M059J (cell line): ENCODE measurements around the gene EGFL7. TPM values are rescaled to one million over a fixed set of nuclear protein-coding genes. Genes with fewer than 3 reads are reported as not detected.

Source experiments
- DNase-seq: peaks from one replicate; pipeline ENCODE4 v3.0.0-alpha.2; 2012; ENCODE audit warnings: low read depth
- total RNA-seq: library from RNA; depleted of rRNA; stranded (reverse); fragments of >200 nt; shearing (Covaris generic); gene quantifications from 2 replicates; pipeline ENCODE4 v1.2.3, GENCODE V29; 2014

EGFL7 gene
- total RNA-seq, 1 experiment from 2014 or later: 20.9 TPM

GRCh38 chr9:136644343-136644592 lies 18.4 kb upstream of the EGFL7 start:
- DNase-seq: peak; percentile 73

DNA sequence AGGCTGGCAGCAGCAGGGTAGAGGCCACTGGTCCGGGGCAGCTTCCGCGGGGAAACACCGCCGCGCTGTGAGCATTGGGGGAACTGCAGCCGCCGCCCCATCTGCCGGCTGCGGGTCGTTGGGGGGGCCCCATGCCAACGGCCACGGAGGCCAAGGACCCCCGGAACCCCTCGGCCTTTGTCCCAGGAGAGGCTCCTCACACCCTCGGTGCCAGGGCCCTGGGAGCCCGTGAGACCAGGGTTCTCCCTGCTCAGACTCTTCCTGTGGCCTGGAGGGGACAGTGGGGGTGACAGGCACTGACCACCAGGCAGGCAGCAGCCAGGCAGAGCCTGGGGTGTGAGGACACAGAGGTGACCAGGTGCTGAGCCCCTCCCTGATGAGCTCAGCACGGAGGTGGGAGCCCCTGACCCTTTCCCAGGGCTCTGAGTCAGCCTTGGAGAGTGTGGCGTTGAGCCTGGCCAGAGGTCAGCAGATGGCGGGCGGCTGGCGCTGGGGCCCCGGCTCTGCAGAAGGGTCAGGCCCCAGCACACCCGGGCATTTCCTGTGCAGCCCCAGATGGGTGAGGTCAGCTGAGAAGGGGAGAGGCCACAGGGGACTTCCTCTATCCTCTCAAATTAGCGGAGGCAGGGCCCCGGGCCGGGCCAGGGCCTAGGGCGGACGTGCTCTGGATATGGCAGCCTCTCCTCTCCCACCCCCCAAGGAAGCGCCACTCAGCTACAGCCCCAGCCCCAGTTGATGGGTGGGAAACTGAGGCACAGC lies 17.9 kb upstream of the EGFL7 start:
- DNase-seq: peak; percentile 48

DNA sequence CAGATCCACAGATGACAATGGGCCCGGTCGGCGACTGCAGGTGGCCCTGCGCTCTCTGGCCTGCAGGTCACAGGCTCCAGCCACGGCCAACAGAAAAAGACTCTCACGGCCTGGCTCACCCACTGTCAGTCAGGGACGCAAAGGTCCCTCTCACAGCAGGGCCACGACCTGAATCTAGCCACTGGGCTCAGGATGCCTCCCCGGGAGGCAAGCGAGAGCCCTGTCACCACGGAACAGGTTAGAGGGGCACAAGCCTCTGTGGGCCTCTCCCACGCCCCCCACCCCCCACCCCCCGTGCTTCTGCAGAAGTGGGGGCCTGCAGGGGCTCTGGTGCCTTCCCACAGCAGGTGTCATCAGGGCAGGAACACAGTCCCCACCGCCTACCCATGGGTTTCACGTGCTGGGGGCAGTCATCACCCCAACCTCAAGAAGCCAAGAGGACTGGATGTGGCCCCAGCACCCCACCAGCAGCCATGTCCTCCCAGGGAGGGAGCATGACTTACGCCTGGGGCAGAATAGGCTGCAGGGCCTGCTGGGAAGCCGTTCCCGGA lies 17.3 kb upstream of the EGFL7 start:
- no peak for DNase-seq

DNA sequence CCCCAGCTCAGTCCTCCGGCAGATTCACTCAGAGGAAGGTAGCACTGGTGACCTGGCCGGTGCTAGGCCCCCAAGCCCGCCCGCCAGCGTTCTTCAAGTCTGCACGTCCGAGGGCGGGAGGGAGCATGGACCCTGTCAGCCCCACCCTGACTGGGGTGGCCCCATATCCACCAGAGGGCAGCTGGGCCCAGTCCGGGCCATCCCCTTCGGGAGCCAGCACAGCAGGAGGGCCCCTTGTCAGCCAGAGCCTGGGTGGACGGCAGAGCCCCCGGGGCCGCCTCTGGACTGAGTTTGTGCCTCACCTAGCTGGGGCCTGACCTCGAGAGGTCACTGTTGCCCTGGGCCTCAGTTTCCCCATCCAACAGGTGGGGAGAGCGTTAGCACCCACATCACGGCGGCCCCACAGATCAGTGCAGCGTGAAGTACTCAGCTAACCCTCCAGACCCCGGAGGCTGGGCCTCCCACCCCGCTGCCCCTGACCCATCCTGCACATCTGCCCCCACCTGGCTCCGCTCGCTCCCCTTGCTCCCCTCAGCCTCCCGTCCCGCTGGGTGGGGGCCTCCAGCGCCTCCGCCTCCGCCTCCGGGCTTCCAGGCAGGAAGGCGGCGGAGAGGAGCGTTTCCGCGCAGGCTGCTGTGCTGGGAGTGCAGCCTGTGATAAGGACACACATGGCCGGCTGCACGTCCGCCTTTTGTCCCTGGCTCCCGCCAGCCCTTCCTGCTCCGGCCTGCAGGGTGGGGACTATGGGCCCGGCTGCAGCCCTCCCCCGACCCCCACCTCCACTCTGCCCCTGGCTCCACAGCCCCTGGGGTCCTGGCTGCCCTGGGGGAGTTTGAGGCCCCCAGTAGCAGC lies 16.6 kb upstream of the EGFL7 start:
- no peak for DNase-seq

GRCh38 chr9:136646827-136647711 lies 15.6 kb upstream of the EGFL7 start:
- DNase-seq: no peak

GRCh38 chr9:136648751-136649150 lies 14.0 kb upstream of the EGFL7 start:
- DNase-seq: no peak

- no peak for DNase-seq
Observed at GRCh38 chr9:136650021-136650420, 12.7 kb upstream of the EGFL7 start.

GRCh38 chr9:136650648-136651047 lies 12.1 kb upstream of the EGFL7 start:
- DNase-seq: no peak

DNA sequence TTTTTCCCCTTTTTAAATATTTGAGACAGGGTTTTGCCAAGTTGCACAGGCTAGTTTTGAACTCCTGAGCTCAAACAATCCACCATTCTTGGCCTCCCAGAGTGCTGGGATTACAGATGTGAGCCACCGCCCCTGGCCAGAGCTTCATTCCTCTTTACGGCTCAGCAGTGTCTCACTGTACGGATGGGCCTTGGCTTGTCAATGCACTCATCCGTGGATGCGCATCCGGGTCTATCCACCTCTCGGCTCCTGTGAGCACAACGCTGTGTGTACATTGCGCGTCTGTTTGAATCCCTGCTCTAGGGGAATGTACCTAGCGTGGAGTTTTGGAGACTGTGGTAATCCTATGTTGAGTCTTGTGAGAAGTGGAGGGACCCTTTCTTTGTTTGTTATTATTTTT lies 10.9 kb upstream of the EGFL7 start:
- DNase-seq: no peak

GRCh38 chr9:136653323-136654079 lies 9.2 kb upstream of the EGFL7 start:
- no peak for DNase-seq

DNA sequence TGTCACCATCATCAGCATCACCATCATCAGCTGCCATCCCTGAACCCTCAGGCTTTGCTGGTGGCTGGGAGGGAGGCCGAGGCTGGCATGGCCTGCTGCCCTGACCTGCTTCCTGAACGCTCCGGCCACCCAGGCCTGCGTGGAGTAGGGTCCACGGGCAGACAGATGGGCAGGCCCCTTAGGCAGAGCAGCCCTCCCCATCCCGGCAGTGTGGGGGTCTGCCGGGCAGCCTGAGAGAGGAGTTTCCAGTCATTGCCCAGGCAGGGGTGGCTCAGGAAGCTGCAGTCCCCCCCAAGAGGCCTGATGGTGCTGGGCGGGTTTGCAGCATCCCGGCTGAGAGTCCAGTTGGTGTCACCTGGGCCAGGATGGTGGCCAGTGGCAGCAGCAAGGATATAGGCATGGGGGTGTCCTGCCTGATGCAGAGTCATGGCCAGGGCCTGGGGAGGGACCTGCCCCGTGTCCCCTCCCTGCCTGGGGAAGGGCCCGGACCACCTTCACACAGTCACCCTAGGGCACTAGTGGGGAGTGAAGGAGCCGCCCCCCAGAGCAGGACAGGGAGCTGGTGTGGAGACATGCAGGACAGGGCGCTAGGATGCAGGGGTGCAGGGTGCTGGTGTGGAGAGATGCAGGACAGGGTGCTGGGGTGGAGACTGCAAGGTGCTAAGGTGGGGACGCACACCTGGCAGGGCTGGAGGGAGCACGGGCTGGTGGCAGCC lies 7.7 kb upstream of the EGFL7 start:
- DNase-seq: no peak

DNA sequence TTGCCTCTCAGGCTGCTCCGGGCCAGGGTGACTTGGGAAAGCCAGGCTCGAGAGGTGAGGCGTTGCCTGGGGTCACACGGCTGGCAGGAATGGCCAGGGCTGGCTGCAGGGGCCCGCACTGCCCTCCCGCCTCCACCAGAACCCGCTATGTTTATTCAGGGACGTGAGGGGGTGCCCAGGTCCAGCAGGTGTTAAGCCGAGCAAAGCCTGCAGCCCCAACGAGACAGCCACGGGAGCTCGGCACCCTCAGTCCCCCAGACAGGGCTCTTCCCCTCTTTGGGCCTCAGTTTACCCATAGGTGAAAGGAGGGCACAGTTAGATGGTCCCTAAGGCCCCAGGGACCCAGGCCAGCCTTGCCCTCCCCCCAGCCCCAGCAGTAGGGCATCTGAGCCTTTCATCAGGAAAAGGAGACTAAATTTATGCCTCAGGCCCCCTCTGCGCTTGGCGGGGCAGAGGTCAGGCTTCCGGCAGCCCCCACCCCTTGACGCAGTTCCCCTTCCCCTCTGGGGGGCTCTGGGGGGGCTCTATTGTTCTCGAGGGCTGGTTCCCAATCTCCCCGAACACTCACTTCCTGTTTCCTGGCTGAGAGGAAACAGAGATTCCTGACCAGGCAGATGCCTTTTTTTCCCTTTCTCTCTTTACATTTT lies 7.1 kb upstream of the EGFL7 start:
- no peak for DNase-seq

- DNase-seq: no peak
Observed at GRCh38 chr9:136656183-136656738, 6.5 kb upstream of the EGFL7 start.

DNA sequence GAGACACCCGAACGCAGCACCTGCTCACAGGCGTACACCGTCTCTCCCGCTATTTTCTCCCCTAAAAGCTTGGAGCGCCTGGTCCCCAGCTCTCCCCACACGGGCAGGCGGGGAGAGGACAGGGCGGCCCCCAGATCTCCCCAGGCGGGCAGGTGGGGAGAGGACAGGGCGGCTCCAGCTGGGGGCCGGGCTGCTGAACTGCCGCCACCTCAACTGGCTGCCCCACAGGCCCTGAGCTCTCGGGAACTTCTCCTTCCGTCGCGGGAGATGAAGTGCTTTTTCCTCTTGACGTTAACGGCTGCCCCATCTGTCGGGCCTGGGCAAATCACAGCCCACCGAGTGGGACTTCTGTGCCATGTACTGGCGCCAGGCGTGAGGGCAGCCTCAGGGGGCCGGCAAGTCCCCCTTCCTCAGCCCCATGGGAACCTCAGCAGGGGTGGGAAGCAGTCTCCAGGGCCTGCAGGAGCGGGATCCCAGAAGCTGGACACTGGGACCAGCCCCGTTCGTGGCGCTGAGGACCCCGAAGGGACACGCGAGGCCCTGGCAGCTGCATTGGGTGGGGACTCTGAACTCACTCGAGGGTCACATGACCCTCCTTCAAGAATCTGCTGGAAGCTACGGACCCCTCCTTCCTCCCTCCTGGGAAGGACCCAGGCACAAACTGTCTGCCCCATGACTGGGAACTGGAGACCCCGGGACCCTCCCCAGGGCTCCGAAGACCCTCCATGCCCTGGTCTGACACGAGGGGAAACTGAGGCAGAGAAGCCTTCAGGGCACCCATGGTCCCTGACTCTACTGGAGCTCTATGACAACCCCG lies 5.7 kb upstream of the EGFL7 start:
- no peak for DNase-seq

GRCh38 chr9:136657974-136658848 lies 4.5 kb upstream of the EGFL7 start:
- no peak for DNase-seq

DNA sequence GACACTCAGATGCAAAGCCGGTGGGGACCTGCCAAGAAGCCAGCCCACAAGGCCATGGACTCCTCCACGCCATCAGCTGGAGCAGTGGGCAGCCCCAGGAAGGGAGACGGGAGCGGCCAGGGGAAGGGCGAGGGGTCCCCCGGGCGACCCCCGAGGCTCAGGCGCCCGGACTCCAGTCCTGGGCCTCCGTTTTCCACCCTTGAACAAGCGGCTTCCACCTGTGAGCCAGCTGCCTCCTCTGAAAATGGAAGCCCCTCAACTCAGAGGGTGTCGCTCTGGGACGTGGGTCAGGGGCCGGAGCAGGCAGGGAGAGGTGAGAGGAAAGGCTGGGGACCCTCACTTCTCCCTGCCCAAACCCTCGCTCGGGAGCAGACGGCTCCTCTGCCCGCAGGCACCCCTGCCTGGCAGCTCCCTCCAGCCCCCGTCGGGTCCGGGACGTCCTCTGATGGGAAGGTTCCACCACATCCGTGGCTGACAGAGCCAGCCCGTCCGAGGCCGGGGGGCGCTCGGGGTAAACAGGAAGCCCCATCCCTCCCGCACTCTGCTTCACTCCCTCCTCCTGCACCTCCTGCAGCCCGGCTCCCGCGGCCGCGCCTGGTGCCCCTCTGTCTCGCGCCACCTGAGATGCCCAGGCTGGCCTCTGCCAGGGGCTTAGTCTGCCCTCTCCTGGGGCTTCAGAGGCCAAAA lies 3.7 kb upstream of the EGFL7 start:
- DNase-seq: no peak
